Thoracic aorta (tissue), 2 donors: ENCODE measurements around the gene ADAMTS14. TPM values are rescaled to one million over a fixed set of nuclear protein-coding genes. Genes with fewer than 3 reads are reported as not detected.

ENCODE experiments used
- ATAC-seq: fragments of 150-250 bp; one replicate; pipeline ENCODE4 v1.8.0; 2017; ENCODE audit warnings: low read depth; ENCODE audit not compliant: insufficient number of reproducible peaks, low FRiP score
- DNase-seq: peaks from one replicate; pipeline ENCODE4 v3.0.0-alpha.2; 2020; ENCODE audit warnings: low spot score
- H3K27ac ChIP-seq, 2 donors: fragments of 200-600 bp; sonication (generic); 1 replicate in 1 of 2; 2 replicates in 1 of 2; pipeline ENCODE4 v1.5.1; 2016; ENCODE audit warnings: mild to moderate bottlenecking in 2 of 2, moderate library complexity in 2 of 2
- H3K27me3 ChIP-seq: fragments of 200-600 bp; sonication (generic); replicated peaks from 2 replicates; pipeline ENCODE4 v1.6.0; 2016; ENCODE audit warnings: mild to moderate bottlenecking; ENCODE audit not compliant: insufficient read depth
- H3K36me3 ChIP-seq: fragments of 200-600 bp; sonication (generic); one replicate; pipeline ENCODE4 v1.5.1; 2016
- H3K4me1 ChIP-seq, 2 donors: fragments of 200-600 bp; sonication (generic); 1 replicate in 1 of 2; 2 replicates in 1 of 2; pipeline versions ENCODE4 v1.5.1 to v1.6.0; 2016; ENCODE audit warnings: low read depth in 2 of 2, mild to moderate bottlenecking in 1 of 2; ENCODE audit not compliant: control insufficient read depth in 1 of 2
- H3K4me3 ChIP-seq: fragments of 200-600 bp; sonication (generic); 2 replicates; pipeline ENCODE4 v1.5.1; 2016; ENCODE audit warnings: mild to moderate bottlenecking
- H3K9me3 ChIP-seq: fragments of 200-600 bp; sonication (generic); 2 replicates; pipeline ENCODE4 v1.5.1; 2016
- CTCF ChIP-seq: fragments of 200-600 bp; sonication (generic); IDR thresholded peaks from one replicate; pipeline ENCODE4 v1.5.1; 2019; ENCODE audit warnings: antibody characterized with exemption
- total RNA-seq, 2 donors: library from RNA; depleted of rRNA; stranded (reverse); fragments of >200 nt; gene quantifications; one replicate each; pipeline versions ENCODE4 v1.1.0 to v1.2.3, GENCODE V29; 2016

The ADAMTS14 gene
- total RNA-seq, 2 donors from 2014 or later = 1.3 TPM; not detected in 1

- Histone ChIP-seq H3K27ac (no peak overlapping the region), H3K36me3 (no peaks in the 10 kb centered on the region), H3K4me1 (no peaks in the 10 kb centered on the region), H3K27me3 (no peaks in the 10 kb centered on the region), H3K4me3 (no peak overlapping the region), H3K9me3 (no peaks in the 10 kb centered on the region)
- no peak for TF ChIP-seq CTCF
- DNase-seq = no peak
- no peak for ATAC-seq
These were observed 38.9 kb downstream of the ADAMTS14 start for GRCh38 chr10:70711177-70711576.

GRCh38 chr10:70711911-70712310, 39.6 kb downstream of the ADAMTS14 start:
- H3K27ac ChIP-seq = no peak overlapping the region
- no peaks in the 10 kb centered on the region for H3K36me3 ChIP-seq
- no peaks in the 10 kb centered on the region for H3K4me1 ChIP-seq
- ATAC-seq (no peak), DNase-seq (no peak)
- H3K4me3 ChIP-seq = no peak overlapping the region
- no peaks in the 10 kb centered on the region for H3K9me3 ChIP-seq
- no peaks in the 10 kb centered on the region for H3K27me3 ChIP-seq
- TF ChIP-seq CTCF = no peak

- Histone ChIP-seq H3K27ac (no peak overlapping the region), H3K4me3 (no peak overlapping the region), H3K27me3 (no peaks in the 10 kb centered on the region), H3K36me3 (no peaks in the 10 kb centered on the region), H3K9me3 (no peaks in the 10 kb centered on the region), H3K4me1 (no peaks in the 10 kb centered on the region)
- DNase-seq (no peak), ATAC-seq (no peak)
- TF ChIP-seq CTCF = no peak
These were observed 41.9 kb downstream of the ADAMTS14 start for GRCh38 chr10:70714245-70714644.

- Histone ChIP-seq H3K36me3 (no peaks in the 10 kb centered on the region), H3K9me3 (no peaks in the 10 kb centered on the region), H3K27ac (no peak overlapping the region), H3K4me3 (no peak overlapping the region), H3K4me1 (no peaks in the 10 kb centered on the region), H3K27me3 (no peaks in the 10 kb centered on the region)
- no peak for TF ChIP-seq CTCF
- DNase-seq (no peak), ATAC-seq (no peak)
These were observed 42.6 kb downstream of the ADAMTS14 start for GRCh38 chr10:70714951-70715350.

- no peak for DNase-seq
- ATAC-seq = no peak
- Histone ChIP-seq H3K27ac (no peak overlapping the region), H3K36me3 (no peaks in the 10 kb centered on the region), H3K4me3 (no peak overlapping the region), H3K27me3 (no peaks in the 10 kb centered on the region), H3K4me1 (no peaks in the 10 kb centered on the region), H3K9me3 (no peaks in the 10 kb centered on the region)
- no peak for TF ChIP-seq CTCF
These were observed 43.8 kb downstream of the ADAMTS14 start for GRCh38 chr10:70715853-70716795.
